GM12892 (cell line): ENCODE results near the gene SUSD4.

Experiments used
- POLR2A ChIP-seq: IDR thresholded peaks from 2 replicates; pipeline ENCODE4 v1.6.1; 2011; ENCODE audit warnings: low read depth, low read length, control low read depth
- POLR2AphosphoS5 ChIP-seq: IDR thresholded peaks from 2 replicates; pipeline ENCODE4 v1.6.1; 2011; ENCODE audit warnings: low read depth, low read length, control low read depth
- TAF1 ChIP-seq: IDR thresholded peaks from 2 replicates; pipeline ENCODE4 v1.6.1; 2011; ENCODE audit warnings: low read depth, mild to moderate bottlenecking, control low read depth, low read length, borderline replicate concordance

DNA sequence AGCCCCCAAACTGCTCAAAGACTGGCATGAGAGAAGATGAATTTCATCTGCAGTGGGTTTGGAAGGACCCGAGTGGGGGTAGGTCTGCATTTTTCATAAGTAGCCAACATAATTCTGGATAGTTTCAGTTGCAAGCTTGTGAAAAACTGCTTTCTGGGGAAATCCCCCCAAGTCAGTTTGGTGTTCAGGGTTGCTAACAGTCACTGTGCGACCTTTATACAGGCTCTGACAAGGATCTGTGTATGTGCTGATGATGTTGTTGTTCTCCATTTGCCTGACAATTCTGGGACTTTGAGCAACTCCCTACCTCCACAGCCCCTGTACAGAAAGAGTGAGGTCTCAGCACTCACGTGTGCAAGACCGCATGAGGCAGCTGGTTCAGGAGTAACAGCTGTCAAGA, 87.9 kb downstream of the SUSD4 start:
- TF ChIP-seq POLR2AphosphoS5 (no peak), TAF1 (no peak), POLR2A (no peak)
